Testis (tissue), 2 donors: ENCODE data around the gene GNA12.

Experiments used
- POLR2A ChIP-seq: fragments of 450-650 bp; IDR thresholded peaks from one replicate; pipeline ENCODE4 v1.6.1; 2017; ENCODE audit warnings: antibody characterized with exemption, mild to moderate bottlenecking, moderate library complexity
- TF ChIP-seq, protein P1 (sequence below), 3 experiments: fragments of 450-650 bp in 2 of 3; fragments of 200-600 bp in 1 of 3; sonication (generic) in 1 of 3; IDR thresholded peaks; one replicate each; pipeline ENCODE4 v1.5.1; 2016 to 2019; ENCODE audit warnings: antibody characterized with exemption in 3 of 3, mild to moderate bottlenecking in 2 of 3, moderate library complexity in 1 of 3

DNA sequence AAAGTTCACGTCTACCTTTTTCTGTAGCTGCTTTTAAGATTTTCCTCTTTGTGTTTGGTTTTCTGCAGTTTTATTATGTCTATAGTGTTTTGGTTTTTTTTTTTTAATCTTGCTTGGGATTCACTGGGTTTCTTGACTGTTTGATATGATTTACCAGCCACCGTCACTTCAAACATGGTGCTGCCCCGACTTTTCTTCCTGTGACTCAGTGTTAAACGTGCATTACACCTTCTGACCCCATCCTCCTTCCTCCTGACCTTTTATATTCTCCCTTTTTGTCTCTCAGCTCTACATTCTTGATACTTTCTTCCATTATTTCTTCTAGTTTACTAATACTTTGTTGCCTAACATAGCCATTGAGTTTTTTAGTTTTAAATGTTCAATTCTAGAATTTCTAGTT is 61.5 kb downstream of the GNA12 start:
- no peak for TF ChIP-seq POLR2A
- TF ChIP-seq, protein P1, sequence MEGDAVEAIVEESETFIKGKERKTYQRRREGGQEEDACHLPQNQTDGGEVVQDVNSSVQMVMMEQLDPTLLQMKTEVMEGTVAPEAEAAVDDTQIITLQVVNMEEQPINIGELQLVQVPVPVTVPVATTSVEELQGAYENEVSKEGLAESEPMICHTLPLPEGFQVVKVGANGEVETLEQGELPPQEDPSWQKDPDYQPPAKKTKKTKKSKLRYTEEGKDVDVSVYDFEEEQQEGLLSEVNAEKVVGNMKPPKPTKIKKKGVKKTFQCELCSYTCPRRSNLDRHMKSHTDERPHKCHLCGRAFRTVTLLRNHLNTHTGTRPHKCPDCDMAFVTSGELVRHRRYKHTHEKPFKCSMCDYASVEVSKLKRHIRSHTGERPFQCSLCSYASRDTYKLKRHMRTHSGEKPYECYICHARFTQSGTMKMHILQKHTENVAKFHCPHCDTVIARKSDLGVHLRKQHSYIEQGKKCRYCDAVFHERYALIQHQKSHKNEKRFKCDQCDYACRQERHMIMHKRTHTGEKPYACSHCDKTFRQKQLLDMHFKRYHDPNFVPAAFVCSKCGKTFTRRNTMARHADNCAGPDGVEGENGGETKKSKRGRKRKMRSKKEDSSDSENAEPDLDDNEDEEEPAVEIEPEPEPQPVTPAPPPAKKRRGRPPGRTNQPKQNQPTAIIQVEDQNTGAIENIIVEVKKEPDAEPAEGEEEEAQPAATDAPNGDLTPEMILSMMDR (IDR thresholded peaks at IDR 0.05): no peak
